RPMI8226 (cell line): ENCODE results near the gene CDK14.

Experiments
- DNase-seq: peaks from one replicate; pipeline ENCODE4 v3.0.0-alpha.2; 2015

CDK14 gene

DNA sequence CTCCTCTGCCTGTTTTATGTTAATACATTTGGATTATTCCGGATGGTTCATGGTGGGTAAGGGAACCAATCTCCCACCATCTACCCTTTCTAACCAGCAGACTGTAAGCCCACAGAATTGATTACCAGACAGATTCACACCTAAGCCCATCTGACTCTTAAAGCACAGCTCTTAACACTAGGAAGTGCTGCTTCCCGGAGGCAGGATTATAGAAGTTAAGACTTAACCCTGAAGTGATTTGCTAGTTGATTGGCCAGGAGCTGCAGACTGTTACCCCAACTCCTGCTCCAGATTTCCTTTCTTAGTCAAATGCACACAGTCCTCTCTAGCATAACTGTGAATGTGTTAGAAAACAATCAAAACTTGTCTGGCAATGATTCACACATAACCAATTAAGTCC is 221.7 kb downstream of the CDK14 start:
- no peak for DNase-seq

DNA sequence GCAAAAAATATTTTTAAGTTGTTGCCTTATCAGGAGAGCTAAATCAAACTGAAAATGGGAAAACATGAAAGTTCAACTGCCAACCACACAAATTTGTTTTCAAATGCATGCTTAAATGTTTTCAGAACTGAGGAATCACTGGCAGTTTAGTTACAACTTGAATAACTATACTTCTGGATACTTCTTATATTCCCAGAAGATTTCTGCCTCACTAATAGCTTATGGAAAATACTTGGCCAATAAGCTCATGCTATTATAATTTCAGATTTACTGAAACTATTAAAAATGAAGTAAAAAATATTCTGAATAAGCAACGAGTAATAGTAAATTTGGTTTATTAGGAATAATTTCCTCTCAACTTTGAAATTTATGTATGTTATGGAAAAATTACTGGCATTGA is 222.2 kb downstream of the CDK14 start:
- no peak for DNase-seq

DNA sequence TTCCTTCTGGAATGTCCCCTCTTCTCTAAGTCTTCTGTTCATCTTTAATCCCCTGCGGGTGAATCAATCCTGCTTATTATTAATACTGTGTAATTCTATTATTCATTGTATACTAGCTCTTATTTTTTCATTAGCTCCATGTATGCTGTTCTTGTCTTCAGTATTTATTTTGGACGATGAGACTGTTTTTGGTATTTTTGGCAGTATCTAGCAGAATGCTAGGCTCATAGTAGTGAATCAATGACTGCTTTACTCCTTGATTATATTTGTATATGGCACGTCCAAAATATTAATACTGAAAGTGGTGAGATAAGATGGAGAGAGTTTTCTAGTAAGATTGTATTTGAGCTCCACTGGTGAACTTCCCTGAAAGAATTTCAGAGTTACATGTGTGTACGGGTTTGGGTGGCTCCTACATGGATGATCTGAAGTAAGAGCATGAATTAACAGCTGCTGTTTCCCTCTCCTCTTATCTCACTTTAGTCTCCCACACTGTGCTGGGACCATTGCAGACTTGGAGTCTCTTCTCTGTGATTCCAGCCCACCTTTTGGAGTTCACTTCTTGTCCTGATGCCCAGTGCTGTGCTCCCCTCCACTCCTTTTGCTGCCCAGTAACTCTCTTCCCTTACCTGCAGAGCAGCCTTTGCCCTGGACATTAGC is 226.0 kb downstream of the CDK14 start:
- DNase-seq = no peak

DNA sequence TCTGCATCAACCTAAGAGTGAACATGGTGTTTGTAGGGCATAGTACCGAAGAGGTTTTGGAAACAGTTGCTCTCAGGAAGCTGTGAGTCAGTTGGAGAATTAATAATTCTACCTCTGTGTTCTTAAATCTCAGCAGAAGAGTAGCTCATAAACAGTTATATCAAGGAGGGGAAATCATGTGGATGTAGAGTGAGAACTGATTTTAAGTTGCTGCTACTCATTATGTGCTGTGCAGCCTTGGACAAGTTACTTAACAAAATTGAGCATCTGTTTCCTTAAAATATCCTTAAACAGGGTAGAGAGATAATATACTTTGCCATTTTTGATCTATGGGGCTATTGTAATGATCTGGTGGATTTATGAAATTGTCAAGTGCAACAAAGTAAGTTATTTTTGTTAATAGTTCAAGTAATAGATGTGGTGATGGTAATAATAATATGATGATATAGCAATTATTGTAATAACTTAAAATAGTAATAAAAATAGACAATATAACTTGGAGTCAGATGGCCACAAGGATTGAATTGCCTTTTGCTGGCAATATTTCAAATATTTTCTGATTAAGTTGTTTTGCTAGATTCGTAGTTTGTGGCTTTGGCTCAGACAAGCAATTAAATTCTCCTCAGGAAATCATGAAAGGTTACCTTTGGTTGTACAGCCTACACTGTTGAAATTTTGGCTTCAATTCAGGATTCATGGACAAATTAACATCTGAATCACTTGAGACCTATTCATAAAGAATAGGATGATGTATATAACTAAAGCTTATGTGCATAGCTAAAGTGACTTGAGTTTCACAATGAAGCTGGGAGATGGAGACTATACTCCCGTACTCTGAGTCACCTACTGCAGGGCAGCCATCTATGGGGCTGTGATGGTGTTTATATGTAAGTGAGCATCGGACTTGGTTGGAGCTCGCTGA is 228.5 kb downstream of the CDK14 start:
- DNase-seq = no peak

DNA sequence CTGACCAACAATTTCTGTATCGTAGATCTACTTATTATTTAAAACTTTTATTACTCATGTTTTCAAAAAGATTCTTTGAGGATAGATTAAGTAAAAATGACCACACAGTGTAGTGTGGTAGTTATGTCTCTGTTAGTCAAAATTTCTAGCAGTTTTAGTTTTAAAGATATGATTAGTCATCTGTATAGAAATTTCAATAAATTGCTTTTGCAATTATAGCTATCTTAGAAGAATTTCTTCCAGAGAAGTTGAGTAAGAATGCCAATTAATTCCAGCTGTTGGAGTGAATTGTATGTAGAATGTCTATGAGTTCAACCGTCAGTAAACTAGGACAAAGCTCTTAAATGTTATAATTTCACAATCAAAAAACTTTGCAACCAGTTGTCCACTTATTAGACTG is 229.7 kb downstream of the CDK14 start:
- no peak for DNase-seq

DNA sequence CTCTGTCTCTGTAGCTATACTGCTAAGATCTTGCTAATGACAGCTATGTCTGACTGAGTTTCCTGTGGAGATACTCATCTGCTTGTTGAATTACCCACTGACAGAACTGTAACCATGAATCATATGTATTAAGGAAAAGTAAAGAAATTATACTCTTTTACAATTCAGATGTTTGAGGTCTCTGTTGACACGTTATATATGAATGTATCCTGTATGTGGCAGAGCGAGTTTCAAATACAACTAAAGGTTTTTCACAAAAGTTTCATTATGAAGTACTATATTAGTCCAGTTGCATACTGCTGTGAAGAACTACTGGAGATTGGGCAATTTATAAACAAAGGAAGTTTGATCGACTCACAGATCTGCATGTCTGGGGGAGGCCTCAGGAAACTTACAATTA is 232.5 kb downstream of the CDK14 start:
- DNase-seq = no peak

DNA sequence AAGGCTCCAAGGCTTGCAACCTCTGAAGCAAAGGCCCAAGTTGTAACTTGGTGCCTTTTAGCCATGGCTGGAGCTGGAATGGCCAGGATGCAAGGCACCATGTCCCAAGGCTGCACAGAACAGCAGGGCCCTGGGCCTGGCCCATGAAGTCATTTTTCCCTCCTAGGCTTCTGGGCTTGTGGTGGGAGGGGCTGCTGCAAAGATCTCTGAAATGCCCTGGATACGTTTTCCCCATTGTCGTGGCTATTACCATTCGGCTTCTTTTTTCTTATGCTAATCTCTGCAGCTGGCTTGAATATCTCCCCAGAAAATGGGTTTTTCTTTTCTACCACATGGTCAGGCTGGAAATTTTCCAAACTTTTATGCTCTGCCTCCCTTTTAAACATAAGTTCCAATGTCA is 234.2 kb downstream of the CDK14 start:
- no peak for DNase-seq

DNA sequence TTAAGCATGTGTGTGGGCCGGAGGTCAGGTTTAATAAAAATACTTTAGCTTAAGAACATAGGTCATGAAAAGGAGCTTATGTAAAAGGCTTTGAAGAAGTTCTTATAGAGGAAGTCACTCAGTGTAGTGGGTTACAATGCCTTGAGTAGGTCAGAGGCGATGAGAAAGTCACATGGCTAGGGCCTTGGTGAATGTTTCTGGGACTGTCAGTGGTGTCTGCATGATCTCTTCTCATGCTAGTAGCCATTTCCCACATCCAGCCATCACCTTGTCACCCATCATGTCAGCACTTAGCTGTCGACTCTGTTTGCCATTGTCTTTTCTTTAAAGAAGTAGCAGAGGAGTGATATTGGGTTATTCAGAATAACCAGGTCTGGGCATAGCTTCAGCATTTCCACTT is 236.6 kb downstream of the CDK14 start:
- no peak for DNase-seq

DNA sequence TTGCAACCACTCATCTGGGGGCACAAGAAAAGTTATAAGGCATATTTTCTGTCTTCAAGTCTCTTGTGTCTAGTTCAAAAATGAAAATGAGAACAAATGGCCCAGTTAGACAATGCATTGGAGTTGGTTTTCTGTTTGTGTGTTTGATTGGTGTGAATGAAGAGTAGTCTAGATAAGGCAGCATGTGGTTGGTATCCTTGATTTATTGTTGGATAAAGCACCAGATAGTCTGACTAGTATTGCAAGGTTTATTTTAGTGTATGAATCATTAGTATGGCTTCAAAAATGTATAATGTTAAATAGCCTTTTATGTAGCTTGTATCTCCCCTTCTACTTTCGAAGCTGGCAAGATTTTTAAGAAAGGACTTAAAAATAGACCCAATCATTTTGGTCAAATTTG is 237.3 kb downstream of the CDK14 start:
- no peak for DNase-seq

DNA sequence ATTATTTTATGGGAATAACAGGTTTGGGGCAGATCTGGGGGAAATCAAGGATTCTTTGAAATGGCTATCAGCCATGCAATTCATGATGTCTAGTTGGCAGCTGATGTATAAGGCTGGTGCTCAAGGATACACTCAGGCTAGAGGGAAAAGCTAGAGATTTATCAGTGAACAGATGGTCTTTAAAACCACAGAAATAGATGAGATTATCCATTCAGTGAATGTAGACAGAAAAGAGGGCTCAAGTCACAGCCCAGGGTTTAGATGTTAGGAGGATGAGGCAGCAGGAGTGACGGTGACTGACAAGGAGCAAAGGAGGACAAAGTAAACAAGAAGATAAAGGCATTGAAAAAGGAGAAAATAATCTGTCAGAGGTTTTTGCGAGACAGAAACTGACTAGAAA is 238.7 kb downstream of the CDK14 start:
- DNase-seq = no peak

DNA sequence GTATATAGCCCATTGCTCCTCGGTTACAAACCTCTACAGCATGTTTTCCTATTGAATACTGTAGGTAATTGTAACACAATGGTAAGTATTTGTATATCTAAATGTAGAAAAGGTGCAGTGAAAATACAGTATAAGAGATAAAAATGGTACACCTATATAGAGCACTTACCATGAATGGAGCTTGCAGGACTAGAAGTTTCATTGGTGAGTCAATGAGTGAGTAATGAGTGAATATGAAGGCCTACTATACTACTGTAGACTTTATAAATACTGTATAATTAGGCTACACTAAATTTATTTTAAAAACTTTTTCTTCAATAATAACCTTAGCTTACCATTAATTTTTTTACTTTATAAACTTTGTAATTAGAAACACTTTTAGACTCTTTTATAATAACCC is 239.7 kb downstream of the CDK14 start:
- DNase-seq = no peak

DNA sequence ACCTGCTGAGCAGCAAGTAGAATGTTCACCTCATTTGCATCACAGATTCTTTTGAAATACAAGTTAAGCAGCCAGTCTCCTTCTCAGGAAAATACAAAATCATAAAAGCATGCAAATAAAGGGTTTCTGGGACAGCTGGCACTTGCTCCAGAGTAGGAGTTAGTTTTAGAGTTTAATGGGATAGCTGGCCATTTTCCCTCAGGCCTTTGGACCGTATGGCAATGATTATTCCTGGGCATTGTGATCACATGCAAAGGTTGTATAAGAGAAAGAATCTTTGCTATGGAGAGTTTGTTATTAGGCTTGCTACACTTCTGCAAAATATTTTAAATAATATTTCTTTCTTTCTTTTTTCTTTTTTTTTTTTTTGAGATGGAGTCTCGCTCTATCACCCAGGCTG is 240.8 kb downstream of the CDK14 start:
- no peak for DNase-seq

DNA sequence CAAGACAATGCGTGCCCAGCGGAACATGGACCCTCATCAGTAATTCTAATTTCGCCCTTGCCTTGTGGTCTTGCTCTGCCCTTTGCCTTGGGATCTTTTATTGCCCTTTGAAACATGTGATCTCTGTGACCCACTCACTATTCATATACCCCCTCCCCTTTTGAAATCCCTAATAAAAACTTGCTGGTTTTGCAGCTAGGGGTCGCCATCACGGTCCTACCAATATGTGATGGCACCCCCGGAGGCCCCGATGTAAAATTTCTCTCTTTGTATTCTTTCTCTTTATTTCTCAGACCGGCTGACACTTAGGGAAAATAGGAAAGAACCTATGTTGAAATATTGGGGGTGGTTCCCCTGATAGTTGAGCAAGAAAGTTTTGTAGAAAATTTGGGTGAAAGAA is 242.7 kb downstream of the CDK14 start:
- no peak for DNase-seq

DNA sequence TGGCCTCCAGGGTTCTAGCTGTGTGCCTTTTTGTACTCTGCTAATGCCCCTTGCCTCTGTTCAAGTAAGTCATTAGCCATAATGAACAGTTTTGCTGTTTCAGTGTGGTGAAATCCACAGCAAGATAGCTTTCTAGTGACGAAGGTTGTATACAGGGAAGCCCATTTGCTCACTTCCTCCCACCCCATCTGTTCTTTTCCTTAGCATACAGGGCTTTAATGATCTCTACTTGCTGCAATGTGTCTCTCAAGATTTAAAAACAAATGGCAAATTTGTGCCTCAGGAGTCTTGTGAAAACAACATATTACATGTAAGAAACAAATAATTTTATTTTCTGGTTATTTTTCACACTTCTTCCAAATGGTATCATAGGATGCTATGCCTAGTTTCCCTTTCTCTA is 243.2 kb downstream of the CDK14 start:
- no peak for DNase-seq

DNA sequence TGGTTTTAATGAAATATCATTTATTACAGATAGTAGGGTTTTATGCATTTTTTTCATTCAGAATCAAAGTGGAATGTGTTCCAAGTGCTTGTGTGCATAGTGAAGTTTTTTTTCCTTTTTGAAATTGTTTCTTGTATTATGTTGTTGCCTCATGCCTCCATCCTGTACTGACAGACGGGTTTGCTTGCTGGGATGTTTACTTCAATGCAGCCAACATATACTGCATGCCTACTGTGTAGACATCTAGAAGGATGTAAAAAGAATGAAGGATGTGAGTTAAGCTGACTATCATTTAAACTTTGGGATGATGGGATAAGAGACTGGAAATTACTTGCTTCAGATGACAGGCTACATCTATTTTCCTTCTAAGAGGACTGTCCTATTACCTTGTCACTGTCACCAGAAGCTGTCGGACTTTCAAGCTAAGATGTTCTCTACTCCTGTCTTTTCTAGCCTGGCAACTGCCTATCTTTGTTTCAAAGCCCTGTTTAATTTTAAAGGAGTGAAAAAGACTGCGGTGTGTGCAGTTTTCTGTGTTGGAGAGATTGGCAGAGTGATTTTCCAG is 243.7 kb downstream of the CDK14 start:
- no peak for DNase-seq

DNA sequence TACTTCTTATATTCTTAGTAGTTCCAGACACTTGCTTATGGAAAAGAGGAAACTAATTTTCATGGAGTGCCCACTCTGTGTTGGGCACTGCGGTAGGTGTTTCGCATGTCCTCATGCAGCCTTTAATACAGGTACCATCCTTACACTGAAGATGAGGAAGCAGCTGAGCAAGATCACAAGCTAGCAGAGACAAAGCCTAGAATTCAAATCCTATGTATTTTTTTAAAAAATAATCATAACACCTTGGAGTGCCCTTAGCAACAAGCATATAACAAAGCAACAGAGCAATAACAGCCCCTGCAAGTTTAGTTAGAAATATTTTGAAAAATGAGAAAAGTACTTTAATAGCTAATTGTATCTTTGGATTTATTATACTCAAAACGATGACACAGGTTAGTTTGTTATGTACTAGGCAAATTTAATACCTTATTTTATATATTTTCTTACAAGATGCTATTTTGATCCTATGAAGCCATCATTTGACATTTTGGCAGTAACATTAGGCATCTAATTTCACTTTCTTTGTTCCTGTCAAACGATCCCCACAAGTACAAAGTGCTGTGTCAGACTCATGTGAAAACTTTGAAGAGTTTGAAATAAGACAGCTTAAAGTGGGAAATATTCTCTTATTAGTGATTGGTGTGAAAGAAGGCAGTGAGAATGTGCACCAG is 245.8 kb downstream of the CDK14 start:
- DNase-seq = no peak

DNA sequence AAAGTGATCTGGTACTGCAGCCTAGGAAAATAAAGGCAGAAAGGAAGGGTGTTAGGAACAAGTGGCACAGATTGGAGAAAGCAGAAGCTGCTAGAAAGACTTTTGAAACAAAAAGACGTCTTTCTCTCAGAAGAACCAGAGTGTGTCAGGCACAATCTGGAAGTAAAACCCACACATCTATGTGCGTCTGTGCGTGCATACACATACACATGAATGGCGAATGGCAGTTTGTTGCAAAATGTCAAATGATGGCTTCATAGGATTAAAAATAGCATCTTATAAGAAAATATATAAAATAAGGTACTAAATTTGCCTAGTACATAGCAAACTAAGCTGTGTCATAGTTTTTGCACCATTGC is 246.3 kb downstream of the CDK14 start:
- no peak for DNase-seq

DNA sequence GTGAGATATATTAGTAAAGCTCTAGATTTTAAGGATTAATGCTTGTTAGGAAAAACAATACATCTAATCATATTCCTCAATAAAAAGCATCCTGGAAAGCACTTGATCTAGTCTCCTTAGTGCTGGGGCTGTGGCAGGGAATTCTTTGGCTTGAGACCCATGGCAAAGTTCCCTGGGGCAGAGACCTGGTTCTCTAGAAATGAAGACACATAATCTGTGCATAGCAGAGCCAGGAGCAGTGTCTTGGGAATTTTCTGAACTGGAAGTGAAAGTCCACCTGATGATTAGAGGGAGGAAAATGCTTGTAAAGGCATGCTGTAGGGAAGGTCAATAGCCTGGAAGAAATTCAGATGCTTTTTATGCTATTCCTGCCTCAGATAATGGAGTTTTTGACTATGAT is 247.4 kb downstream of the CDK14 start:
- DNase-seq = no peak

DNA sequence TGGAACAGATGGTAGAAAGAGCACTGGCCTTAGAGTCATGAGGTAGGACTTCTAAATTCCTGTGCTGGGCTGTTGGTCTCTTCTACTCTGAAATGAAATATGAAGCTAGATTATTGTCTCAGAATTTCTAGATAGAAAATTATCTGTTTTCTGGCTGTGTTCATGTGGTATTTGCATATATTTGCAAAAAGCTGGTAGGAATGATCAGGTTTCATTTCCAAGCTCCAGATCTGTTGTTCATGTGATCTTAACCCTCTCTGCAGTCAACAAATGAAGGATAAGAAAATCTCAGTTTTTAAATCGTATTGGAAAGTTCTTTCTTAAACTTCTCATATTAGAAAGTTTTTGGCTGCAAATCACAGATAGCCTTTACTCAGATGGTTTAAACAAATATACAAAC is 248.3 kb downstream of the CDK14 start:
- no peak for DNase-seq

DNA sequence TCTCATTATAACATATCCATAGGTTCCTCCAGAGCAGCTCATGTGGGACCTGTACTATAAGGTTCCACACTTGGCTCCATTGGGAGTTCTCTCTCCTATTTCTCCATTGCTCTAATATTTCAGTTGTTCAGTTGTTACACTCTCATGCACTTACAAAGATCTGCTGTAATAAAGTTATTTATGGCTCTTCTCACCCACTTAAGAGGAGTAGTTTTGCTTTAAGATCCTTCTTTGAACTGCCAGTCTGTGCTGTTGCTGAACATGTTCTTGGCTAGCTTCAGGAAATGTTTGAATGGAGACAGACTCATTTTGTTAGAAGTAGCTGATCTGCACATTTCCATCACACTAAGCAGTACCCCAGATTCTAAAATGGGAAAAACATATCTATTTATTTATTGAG is 250.1 kb downstream of the CDK14 start:
- no peak for DNase-seq

DNA sequence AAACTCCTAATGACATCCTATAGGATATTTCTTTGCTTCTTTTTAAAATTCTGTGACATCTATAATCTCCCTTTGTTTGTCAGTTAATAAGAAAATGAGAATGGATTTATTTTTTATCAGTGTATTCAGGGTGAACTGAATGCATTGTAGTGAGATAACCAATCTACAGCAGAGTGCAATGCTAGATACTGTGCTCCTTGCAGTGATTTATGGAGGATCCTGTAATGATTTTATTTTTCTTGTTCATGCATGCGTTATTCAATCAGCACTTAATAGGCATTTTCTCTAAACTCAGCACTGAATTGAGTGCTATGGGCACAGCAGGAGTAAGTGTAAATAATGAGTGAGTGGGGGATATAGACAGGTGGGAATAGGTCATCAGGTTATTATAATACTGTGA is 253.9 kb downstream of the CDK14 start:
- DNase-seq = no peak

DNA sequence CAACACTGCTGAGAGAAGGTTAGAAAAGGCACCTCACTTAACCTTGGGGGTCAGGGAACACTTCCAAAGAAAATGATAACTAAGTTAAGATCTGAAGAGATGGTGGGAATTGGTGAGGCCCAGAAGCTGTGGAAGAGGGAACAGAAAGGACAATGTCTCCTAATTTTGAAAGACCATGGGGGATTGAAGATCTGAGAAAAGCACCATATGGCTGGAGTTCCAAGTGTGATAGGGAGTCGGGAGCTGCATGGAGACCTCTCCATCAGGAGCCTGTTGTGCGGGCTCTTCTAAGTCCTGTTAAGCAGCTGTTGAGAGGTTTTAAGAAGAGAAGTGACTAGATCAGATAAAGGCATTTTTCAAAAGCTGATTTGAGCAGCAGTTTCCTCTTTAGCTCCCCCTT is 254.3 kb downstream of the CDK14 start:
- no peak for DNase-seq

DNA sequence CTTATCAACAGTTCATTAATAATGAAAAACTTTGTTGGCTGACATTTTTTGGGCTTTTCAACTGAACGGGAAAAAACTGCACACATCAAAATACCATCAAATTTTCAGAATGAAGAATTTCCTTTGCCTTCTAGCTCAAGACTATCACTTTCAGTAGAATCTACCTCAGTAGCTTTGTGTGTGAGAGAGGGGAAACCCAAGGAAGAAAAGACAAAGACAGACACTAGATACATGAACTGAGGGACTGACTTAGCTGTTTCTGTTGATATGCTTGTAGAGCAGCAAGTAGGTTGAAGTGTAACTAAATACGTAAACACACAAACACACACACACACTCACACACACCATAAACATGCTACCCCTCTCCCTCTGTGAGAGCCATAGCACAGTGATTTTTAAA is 257.1 kb downstream of the CDK14 start:
- DNase-seq = no peak
